Rectal smooth muscle tissue (tissue), 1 donor: ENCODE measurements around the gene TTC33.
"Not testable (repeated sequence)": the region's sequence is repeated elsewhere in the genome, so short reads cannot be mapped to it uniquely, and the experiment has no call there.

Experiments
- H3K27ac ChIP-seq: one replicate; pipeline ENCODE4 v1.7.0; 2013; ENCODE audit warnings: low read depth, low read length, inconsistent platforms
- H3K27me3 ChIP-seq: one replicate; pipeline ENCODE4 v1.7.0; 2013; ENCODE audit warnings: low read length; ENCODE audit not compliant: control insufficient read depth, insufficient read depth
- H3K36me3 ChIP-seq: one replicate; pipeline ENCODE4 v1.7.0; 2013; ENCODE audit warnings: low read length; ENCODE audit not compliant: control insufficient read depth, insufficient read depth
- H3K4me1 ChIP-seq: one replicate; pipeline ENCODE4 v1.7.0; 2013; ENCODE audit warnings: low read length; ENCODE audit not compliant: control insufficient read depth, insufficient read depth
- H3K4me3 ChIP-seq: one replicate; pipeline ENCODE4 v1.7.0; 2013; ENCODE audit warnings: low read length
- H3K9ac ChIP-seq: one replicate; pipeline ENCODE4 v1.7.0; 2013; ENCODE audit warnings: low read length

Gene TTC33

GRCh38 chr5:40790947-40791593 is 35.3 kb upstream of the TTC33 start:
- H3K27ac ChIP-seq = no peak overlapping the region
- H3K4me1 ChIP-seq = no peaks in the 10 kb centered on the region
- H3K9ac ChIP-seq = no peak overlapping the region
- H3K36me3 ChIP-seq = peaks cover 5% of the 10 kb centered on the region
- no peak overlapping the region for H3K4me3 ChIP-seq
- H3K27me3 ChIP-seq = no peaks in the 10 kb centered on the region

DNA sequence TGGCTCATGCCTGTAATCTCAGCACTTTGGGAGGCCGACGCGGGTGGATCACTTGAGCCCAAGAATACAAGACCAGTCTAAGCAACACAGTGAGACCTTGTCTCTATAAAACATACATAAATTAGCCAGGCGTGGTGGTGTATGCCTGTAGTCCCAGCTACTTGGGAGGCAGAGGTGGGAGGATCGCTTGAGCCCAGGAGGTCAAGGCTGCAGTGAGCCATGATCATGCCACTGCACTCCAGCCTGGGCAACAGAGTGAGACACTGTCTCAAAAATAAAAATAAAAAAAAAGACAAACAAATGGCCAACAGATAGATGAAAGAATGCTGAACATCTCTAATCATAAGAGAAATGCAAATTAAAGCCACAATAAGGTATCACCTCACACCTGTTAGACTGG is 33.2 kb upstream of the TTC33 start:
- not testable (repeated sequence) for H3K9ac ChIP-seq, H3K36me3 ChIP-seq, H3K27ac ChIP-seq, H3K27me3 ChIP-seq, H3K4me1 ChIP-seq, H3K4me3 ChIP-seq

DNA sequence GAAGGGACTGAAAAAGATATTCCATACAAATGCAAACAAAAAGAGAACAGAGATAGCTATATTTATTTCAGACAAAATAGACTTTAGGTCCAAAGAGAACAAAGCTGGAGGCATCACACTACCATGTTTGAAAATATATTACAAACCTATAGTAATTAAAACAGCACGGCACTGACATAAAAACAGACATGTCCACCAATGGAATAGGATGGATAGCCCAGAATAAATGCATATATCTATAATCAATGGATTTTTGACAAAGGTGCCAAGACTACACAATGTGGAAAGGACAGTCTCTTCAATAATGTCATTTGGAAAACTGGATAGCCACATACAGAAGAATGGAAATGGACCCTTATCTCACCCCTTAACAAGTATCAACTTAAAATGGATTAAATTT is 32.2 kb upstream of the TTC33 start:
- no peaks in the 10 kb centered on the region for H3K4me1 ChIP-seq
- no peaks in the 10 kb centered on the region for H3K27me3 ChIP-seq
- H3K27ac ChIP-seq = no peak overlapping the region
- no peak overlapping the region for H3K4me3 ChIP-seq
- H3K9ac ChIP-seq = no peak overlapping the region
- H3K36me3 ChIP-seq = peaks cover 5% of the 10 kb centered on the region

GRCh38 chr5:40786664-40787063 is 30.9 kb upstream of the TTC33 start:
- not testable (repeated sequence) for H3K9ac ChIP-seq, H3K27me3 ChIP-seq, H3K36me3 ChIP-seq, H3K4me3 ChIP-seq, H3K27ac ChIP-seq, H3K4me1 ChIP-seq

DNA sequence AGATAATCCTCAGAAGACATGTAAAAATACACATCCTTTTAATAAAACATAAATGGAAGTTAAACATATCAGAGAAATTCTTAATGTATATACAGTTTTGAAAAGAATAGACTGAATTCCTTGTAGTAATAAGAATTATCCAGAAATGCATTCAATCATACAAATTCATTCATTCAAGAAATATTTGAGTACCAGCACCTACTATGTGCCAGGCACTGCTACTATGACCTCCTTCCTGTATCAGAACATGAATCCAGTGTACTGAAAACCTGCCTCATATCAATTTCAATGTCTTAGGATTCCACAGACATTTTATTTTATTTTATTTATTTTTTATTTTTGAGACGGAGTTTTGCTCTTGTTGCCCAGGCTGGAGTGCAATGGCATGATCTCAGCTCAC is 29.2 kb upstream of the TTC33 start:
- Histone ChIP-seq H3K36me3 (peaks cover 5% of the 10 kb centered on the region), H3K4me1 (no peaks in the 10 kb centered on the region), H3K4me3 (no peak overlapping the region), H3K9ac (no peak overlapping the region), H3K27ac (no peak overlapping the region), H3K27me3 (no peaks in the 10 kb centered on the region)

- Histone ChIP-seq H3K4me3 (no peak overlapping the region), H3K4me1 (no peaks in the 10 kb centered on the region)
Measured at GRCh38 chr5:40784027-40784653, 28.4 kb upstream of the TTC33 start.

DNA sequence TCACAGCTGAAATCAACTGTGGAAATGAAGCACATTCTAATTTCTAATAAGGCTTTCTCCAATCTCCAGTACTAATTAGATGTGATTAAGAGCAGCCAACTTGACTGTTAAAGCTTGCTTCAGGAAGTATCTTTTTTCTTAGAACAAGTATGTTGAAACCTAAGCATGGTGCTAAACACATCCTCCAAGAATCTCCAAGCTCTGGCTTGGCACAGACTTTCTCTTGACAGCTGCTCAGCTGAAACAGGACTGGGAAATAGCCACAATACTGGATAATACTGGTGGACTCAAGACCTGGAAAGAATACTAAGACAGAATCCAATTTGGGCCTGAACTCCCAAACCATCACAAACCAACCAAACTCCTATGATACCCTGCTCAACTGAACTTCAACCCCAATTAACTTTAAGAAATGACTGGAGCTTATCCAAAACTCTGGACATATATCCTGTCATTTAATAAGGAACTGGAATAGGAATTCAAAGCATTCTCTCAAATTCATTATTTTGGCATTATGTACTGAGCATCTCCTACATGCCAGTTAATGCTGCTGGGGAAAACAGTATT is 26.2 kb upstream of the TTC33 start:
- Histone ChIP-seq H3K9ac (no peak overlapping the region), H3K36me3 (no peaks in the 10 kb centered on the region), H3K4me1 (no peaks in the 10 kb centered on the region), H3K27me3 (no peaks in the 10 kb centered on the region), H3K27ac (no peak overlapping the region), H3K4me3 (no peak overlapping the region)

More at GRCh38 chr5:40784027-40784653, 28.4 kb upstream of the TTC33 start:
- Histone ChIP-seq H3K36me3 (peaks cover 5% of the 10 kb centered on the region), H3K27me3 (no peaks in the 10 kb centered on the region), H3K27ac (no peak overlapping the region), H3K9ac (no peak overlapping the region)

GRCh38 chr5:40780858-40781257 is 25.1 kb upstream of the TTC33 start:
- no peak overlapping the region for H3K9ac ChIP-seq
- no peaks in the 10 kb centered on the region for H3K27me3 ChIP-seq
- H3K27ac ChIP-seq = no peak overlapping the region
- H3K36me3 ChIP-seq = no peaks in the 10 kb centered on the region
- no peak overlapping the region for H3K4me3 ChIP-seq
- H3K4me1 ChIP-seq = no peaks in the 10 kb centered on the region

- Histone ChIP-seq H3K27me3 (no peaks in the 10 kb centered on the region), H3K4me3 (no peak overlapping the region), H3K27ac (no peak overlapping the region), H3K4me1 (no peaks in the 10 kb centered on the region), H3K36me3 (no peaks in the 10 kb centered on the region), H3K9ac (no peak overlapping the region)
Measured at GRCh38 chr5:40780199-40780598, 24.4 kb upstream of the TTC33 start.

- H3K9ac ChIP-seq = no peak overlapping the region
- no peak overlapping the region for H3K4me3 ChIP-seq
- H3K36me3 ChIP-seq = no peaks in the 10 kb centered on the region
- no peaks in the 10 kb centered on the region for H3K27me3 ChIP-seq
- no peaks in the 10 kb centered on the region for H3K4me1 ChIP-seq
- no peak overlapping the region for H3K27ac ChIP-seq
Measured at GRCh38 chr5:40779561-40779960, 23.8 kb upstream of the TTC33 start.

DNA sequence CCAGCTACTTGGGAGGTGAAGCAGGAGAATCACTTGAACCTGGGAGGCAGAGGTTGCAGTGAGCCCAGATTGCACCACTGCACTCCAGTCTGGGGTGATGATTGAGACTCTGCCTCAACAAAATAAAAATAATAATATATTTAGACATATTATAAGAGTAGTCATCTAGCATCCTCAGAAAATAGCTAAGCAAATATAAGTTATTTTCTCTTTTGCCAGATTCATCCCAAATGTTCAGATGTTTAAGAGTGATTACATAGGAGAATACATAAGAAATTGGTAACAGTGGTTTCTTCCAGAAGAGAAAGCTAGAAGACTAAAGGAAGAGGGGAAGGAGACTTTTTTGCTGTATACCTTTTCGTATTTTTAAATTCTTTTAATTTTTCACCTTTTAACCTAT is 22.4 kb upstream of the TTC33 start:
- Histone ChIP-seq H3K9ac (no peak overlapping the region), H3K36me3 (no peaks in the 10 kb centered on the region), H3K27me3 (no peaks in the 10 kb centered on the region), H3K4me1 (no peaks in the 10 kb centered on the region), H3K4me3 (no peak overlapping the region), H3K27ac (no peak overlapping the region)

- Histone ChIP-seq H3K36me3 (no peaks in the 10 kb centered on the region), H3K27me3 (no peaks in the 10 kb centered on the region), H3K9ac (no peak overlapping the region), H3K4me1 (no peaks in the 10 kb centered on the region), H3K4me3 (no peak overlapping the region), H3K27ac (no peak overlapping the region)
Measured at GRCh38 chr5:40776658-40776977, 20.9 kb upstream of the TTC33 start.
